ENCODE data around the gene TNFRSF8. TPM values are rescaled to one million over a fixed set of nuclear protein-coding genes. Genes with fewer than 3 reads are reported as not detected.

TNFRSF8 gene
- total RNA-seq, 1 experiment from 2014 or later, result 20.8 TPM

DNA sequence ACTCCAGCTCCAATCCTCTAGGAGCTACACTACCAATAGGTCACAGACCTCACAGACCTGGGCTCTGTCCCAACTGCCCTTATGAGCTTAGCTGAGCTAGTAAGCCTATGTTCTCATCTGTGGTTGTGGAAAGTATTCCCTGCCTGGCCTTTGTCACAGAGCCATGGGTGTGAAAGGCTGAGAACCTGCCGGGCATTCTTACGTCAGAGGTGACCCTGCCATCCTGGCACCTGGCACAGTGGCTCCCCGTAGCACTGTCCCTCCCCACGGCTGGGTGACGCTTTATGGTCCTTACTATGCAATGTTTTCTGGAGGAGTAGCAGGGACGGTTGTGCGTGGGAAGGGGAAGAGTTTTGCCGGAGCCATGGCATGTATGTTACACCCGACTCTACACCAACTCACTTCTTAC is 107.2 kb downstream of the TNFRSF8 start:
- no peak overlapping the region for H3K4me3 Mint-ChIP-seq
- H3K27me3 Mint-ChIP-seq (ENCODE audit: low read depth), result peaks cover 37% of the 10 kb centered on the region
- ATAC-seq, result no peak
- CTCF ChIA-PET, result interaction anchor here (4.7 kb wide), 1 partner anchor 46 kb away, joined by 19 read pairs; no protein-coding TSS in a partner anchor
- H3K27ac Mint-ChIP-seq, result no peak overlapping the region
- POLR2A ChIA-PET, result no interaction called here
- no peaks in the 10 kb centered on the region for H3K36me3 Mint-ChIP-seq
- TF ChIP-seq, protein P1, sequence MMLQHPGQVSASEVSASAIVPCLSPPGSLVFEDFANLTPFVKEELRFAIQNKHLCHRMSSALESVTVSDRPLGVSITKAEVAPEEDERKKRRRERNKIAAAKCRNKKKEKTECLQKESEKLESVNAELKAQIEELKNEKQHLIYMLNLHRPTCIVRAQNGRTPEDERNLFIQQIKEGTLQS (CRISPR knock-in tag; conservative IDR thresholded peaks at IDR 0.05), result no peak
- TF ChIP-seq IRF2 (CRISPR knock-in tag; IDR thresholded peaks at IDR 0.05; ENCODE audit: borderline replicate concordance, low read depth) (no peak), JUN (CRISPR knock-in tag; IDR thresholded peaks at IDR 0.05) (no peak), TEAD4 (CRISPR knock-in tag; IDR thresholded peaks at IDR 0.05) (no peak), NFATC4 (CRISPR knock-in tag; IDR thresholded peaks at IDR 0.05) (no peak), PRRX2 (CRISPR knock-in tag; IDR thresholded peaks at IDR 0.05) (no peak)
- TF ChIP-seq, protein P2, sequence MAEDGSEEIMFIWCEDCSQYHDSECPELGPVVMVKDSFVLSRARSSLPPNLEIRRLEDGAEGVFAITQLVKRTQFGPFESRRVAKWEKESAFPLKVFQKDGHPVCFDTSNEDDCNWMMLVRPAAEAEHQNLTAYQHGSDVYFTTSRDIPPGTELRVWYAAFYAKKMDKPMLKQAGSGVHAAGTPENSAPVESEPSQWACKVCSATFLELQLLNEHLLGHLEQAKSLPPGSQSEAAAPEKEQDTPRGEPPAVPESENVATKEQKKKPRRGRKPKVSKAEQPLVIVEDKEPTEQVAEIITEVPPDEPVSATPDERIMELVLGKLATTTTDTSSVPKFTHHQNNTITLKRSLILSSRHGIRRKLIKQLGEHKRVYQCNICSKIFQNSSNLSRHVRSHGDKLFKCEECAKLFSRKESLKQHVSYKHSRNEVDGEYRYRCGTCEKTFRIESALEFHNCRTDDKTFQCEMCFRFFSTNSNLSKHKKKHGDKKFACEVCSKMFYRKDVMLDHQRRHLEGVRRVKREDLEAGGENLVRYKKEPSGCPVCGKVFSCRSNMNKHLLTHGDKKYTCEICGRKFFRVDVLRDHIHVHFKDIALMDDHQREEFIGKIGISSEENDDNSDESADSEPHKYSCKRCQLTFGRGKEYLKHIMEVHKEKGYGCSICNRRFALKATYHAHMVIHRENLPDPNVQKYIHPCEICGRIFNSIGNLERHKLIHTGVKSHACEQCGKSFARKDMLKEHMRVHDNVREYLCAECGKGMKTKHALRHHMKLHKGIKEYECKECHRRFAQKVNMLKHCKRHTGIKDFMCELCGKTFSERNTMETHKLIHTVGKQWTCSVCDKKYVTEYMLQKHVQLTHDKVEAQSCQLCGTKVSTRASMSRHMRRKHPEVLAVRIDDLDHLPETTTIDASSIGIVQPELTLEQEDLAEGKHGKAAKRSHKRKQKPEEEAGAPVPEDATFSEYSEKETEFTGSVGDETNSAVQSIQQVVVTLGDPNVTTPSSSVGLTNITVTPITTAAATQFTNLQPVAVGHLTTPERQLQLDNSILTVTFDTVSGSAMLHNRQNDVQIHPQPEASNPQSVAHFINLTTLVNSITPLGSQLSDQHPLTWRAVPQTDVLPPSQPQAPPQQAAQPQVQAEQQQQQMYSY (CRISPR knock-in tag; IDR thresholded peaks at IDR 0.05), result no peak
- TF ChIP-seq, protein P3, sequence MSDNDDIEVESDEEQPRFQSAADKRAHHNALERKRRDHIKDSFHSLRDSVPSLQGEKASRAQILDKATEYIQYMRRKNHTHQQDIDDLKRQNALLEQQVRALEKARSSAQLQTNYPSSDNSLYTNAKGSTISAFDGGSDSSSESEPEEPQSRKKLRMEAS (CRISPR knock-in tag; IDR thresholded peaks at IDR 0.05), result no peak
- H3K9me3 Mint-ChIP-seq, result no peaks in the 10 kb centered on the region
- peaks cover 22% of the 10 kb centered on the region for H3K4me1 Mint-ChIP-seq
- DNase-seq (ENCODE audit: low spot score), result no peak

DNA sequence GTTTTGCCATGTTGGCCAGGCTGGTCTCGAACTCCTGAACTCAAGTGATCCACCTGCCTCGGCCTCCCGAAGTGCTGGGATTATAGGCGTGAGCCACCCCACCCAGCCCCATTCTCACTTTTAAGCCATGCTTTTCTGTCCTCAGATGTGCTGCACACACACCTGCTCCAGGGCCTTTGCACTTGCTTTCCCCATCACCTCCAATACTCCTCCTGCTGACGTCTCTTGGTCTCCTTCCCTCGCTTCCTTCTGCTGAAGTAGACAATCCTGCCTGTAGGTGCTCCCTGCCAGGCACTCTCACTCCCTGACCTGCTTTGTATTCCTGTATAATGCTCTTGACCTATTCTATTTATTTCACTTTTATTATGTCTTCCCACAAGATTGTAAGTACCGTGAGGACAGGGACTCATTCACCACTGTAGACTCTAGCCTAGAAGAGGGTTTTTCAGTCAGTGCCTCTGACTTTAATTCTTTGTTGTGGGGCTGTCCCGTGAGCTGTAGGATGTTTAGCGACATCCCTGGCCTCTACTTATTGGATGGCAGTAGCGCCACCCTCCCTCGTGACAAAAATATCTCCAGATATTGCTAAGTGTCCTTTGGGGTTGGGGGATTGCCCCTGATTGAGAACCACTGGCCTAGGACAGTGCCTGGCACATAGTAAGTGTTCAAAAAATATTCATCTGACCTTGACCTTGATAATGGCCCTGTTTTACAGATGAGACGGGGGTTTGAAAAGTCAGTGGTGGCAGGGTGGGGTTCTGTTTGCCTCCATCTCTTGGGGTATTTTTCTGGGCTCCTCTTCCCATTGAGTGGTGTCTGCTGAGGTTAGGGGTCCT is 108.3 kb downstream of the TNFRSF8 start:
- Mint-ChIP-seq H3K27me3 (ENCODE audit: low read depth) (peaks cover 26% of the 10 kb centered on the region), H3K4me1 (peaks cover 26% of the 10 kb centered on the region), H3K9me3 (no peaks in the 10 kb centered on the region), H3K36me3 (no peaks in the 10 kb centered on the region), H3K27ac (no peak overlapping the region), H3K4me3 (no peak overlapping the region)
- ATAC-seq (no peak), DNase-seq (ENCODE audit: low spot score) (no peak)
- TF ChIP-seq, protein P4, sequence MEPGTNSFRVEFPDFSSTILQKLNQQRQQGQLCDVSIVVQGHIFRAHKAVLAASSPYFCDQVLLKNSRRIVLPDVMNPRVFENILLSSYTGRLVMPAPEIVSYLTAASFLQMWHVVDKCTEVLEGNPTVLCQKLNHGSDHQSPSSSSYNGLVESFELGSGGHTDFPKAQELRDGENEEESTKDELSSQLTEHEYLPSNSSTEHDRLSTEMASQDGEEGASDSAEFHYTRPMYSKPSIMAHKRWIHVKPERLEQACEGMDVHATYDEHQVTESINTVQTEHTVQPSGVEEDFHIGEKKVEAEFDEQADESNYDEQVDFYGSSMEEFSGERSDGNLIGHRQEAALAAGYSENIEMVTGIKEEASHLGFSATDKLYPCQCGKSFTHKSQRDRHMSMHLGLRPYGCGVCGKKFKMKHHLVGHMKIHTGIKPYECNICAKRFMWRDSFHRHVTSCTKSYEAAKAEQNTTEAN (CRISPR knock-in tag; IDR thresholded peaks at IDR 0.05), result no peak
- TF ChIP-seq ZNF416 (CRISPR knock-in tag; IDR thresholded peaks at IDR 0.05), result no peak
- no peak for TF ChIP-seq FOXK1 (CRISPR knock-in tag; IDR thresholded peaks at IDR 0.05)
- no peak for TF ChIP-seq ZNF121 (CRISPR knock-in tag; IDR thresholded peaks at IDR 0.05)
- TF ChIP-seq, protein P5, sequence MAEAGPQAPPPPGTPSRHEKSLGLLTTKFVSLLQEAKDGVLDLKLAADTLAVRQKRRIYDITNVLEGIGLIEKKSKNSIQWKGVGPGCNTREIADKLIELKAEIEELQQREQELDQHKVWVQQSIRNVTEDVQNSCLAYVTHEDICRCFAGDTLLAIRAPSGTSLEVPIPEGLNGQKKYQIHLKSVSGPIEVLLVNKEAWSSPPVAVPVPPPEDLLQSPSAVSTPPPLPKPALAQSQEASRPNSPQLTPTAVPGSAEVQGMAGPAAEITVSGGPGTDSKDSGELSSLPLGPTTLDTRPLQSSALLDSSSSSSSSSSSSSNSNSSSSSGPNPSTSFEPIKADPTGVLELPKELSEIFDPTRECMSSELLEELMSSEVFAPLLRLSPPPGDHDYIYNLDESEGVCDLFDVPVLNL (CRISPR knock-in tag; IDR thresholded peaks at IDR 0.05; ENCODE audit: borderline replicate concordance, low read depth), result no peak
- TF ChIP-seq ZNF396 (CRISPR knock-in tag; IDR thresholded peaks at IDR 0.05; ENCODE audit: borderline replicate concordance), result no peak
- POLR2A ChIA-PET, result no interaction called here
- CTCF ChIA-PET, result interaction anchor here (0.6 to 4.7 kb wide), 2 partner anchors 25 to 47 kb away, joined by 3 to 19 read pairs; no protein-coding TSS in a partner anchor
